ENCODE data around the gene VGLL4.
"Not testable (repeated sequence)": the region's sequence is repeated elsewhere in the genome, so short reads cannot be mapped to it uniquely, and the experiment has no call there.

VGLL4 gene

DNA sequence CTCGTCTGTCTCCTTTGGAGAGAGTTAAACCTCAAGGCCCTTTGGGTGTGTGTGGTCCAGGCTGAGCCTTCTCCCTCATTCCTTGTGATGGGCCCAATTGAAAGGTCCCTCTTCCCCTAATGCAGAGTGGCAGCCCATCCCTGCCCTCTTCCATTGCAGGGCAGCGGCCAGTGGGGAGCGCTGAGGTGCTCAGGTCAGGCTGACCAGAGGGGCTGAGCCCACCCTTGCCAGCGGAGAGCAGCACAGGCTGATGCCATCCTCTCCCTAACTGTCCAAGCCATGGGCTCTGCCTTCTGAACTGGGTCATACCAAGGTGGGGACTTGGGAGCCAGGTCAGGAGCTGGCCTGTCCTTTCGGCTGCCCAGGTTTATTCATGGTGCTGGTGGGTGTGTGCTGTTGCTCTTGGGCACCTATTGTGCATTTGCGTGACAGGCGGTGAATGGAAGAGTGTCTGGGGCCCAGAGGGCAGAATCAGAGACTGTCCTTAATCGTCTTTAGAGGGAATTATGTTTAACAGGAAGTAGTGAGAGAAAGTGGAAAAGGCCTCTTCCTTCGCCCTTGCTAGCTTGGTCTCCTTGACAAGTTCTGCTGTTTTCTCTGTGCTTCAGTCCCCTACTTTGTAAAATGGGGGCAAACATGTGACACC lies 96.9 kb downstream of the VGLL4 start:
- no peak for DNase-seq

DNA sequence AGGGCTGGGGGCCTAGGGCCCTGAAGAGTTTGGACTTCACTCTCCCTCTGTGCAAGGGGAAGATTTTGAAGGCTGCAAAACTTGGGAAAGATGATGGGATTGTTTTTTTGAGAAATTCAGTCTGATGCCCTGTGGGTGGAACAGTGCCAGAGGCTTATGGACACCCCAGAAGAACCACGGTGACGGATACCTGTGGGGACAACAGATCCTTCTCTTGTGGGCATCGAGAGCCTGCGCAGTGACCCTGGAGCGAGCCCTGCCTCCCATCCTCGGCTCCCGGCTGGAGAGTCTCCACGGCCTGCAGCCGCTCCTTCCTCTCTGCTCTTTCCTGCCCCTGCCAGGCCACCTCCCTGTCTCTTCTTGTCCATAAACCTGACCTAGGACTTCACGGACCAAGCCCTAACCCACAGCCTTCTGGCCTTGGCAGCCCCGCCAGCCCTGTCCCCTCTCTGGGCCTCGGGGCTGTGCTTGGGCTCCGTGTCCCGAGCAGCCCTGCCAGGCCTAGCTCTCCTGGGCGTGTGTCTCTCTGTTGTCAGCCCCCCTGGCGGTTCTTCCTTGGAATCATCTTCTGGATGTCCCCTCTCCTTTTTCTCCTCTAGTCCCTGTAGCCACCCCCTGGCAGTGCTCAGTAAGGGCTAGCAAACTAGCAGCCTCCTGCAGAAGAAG lies 98.4 kb downstream of the VGLL4 start:
- no peak for DNase-seq

DNA sequence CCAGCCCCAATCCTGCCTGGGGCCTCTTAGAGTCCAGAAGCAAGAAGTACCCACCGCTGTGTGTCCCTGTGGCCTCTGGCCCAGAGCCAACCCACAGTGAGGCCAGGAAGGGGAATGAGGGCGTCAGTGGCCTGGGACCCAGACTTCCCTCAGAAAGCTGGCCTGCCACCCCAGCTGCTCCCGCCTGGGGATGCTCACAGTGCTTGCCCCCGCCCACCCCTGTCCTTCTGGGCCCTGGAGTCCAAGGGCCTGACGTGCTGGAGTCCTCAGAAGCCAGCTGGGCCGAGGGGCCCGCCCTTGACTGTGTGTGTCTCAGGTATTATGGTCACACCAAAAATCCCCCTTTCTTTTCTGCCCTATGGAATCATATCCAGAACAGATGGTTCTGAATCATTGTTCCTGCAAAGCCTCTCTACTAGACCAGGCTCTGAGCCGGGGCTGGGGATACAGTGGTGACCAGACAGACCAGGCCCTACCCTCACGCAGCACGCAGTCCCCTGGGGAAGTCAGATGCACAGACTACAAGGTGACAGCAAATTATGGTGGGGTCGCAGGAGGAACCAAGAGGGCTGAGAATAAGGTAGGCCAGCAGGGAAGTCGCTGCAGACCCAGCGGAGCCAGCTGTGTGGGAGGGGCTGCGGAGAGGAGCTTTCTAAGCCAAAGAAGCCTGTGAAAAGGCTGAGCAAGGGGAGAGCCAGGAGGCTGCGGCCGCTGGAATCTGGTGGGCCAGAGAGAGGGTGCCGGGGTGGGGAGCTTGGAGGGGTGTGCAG lies 99.1 kb downstream of the VGLL4 start:
- DNase-seq: no peak

DNA sequence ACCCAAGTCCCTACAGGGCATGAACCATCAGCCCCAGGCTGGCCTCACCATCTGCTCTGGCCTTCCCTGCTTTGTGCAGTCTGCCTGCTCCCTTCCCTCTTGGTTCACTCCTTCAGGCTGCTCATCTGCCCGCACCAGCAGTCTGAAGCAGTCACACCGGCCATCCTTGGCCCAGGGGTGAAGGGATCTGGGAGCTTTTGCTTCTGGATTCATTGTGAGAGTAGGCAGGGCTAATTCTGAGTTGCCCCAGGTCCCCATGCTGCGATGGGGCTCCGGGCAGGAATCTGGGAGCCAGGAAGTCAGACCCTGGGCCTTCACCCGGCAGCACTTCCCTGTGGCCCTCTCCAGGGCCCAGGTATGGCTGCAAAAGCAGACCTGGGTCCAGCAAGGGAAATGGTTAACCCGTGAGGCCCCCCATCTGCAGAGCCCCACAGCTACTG lies 99.7 kb downstream of the VGLL4 start:
- no peak for DNase-seq

DNA sequence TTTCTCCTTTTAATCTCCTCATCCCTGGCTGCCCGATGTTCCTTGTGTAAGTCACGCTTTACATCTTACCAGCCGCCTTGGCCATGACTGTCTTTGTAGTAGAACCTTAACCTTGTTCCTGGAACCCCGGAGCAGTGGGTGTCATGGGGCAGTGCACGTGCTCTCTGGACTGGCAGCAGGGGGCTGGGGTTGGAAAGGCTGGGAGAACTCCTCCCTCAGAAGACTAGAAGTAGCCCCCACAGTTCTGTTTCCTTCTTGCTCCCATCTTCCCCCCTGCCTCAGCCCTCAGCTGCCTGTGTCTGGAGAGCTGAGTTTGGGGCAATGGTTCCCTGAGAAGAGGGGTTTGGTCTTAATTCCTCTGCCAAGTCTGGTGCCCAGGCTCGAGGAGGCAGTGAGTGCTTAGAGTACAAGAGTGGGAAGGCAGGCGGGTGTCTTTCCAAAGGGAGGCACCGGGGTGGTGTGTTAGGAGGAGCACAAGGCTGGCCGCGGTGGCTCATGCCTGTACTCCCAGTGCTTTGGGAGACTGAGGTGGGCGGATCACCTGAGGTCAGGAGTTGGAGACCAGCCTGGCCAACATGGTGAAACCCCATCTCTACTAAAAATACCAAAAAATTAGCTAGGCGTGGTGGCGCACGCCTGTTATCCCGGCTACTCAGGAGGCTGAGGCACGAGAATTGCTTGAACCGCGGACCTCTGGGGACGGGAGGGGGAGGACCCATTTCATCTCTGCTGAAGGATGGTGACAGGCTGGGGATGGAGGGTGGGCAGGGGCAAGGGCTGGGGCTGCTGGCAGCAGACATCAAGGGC lies 100.4 kb downstream of the VGLL4 start:
- DNase-seq: no peak

DNA sequence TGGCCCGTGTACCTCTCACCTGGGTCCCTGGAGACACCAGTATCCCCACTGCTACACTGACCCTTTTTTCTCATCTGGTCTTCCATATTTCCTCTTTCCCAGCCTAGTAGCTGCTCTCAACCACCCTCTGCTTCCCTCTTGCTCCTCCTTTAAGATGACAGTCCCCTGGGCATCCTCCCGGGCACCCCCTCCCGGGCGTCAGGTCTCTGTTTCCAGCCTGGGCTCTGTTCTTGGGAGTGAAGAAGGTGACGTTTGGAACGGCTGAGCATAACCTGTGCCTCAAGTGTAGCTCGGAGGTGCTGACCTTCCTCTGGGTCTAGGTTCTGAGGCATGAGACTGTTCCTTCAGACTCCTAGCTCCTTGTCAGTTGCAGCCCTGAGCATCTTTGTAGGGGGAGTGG lies 101.2 kb downstream of the VGLL4 start:
- no peak for DNase-seq

DNA sequence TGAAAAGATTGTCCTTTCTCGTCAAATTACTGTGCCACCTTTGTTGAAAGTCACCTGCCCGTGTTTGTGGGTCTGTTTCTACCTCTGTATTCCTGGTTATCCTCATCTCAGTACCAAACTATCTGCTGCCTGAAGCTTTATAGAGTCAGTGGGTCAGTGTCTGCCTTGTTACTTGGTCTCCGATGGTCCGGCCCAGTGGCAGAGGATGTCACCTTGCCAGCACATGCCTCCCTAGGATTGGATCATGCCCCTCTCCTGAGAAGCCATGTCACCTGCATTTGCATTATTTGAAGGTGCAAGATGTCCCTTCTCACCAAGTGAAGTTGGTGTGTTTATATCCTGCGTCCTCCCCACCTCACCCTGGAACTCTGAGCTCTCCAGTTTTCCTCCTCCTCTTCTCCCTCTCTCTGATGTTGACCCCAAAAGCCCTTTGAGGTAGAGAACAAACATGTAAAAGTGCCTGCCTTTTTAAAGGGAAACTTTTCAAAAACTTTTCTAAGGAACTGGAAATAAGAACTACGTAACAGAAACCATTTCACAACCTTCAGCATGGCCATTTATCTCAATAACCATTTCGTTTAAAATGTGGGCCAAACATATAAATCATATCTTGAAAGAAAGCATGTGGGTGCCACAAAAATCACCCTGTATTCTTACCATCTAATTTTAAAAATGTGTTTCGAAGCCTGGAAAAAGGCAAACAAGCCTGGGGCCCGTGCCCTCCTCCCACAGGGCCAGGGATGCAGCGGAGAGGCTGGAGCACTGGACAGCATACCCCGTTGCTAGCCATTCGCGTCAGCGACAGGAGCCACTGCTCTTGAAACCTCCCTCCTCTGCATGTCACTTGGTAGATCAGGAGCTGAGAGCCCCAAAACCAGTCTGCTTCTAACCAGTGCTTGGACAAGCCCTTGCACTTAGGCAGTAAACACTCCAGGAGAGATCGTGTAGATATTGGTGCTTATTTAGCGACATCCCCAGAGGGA lies 102.1 kb downstream of the VGLL4 start:
- DNase-seq: no peak

DNA sequence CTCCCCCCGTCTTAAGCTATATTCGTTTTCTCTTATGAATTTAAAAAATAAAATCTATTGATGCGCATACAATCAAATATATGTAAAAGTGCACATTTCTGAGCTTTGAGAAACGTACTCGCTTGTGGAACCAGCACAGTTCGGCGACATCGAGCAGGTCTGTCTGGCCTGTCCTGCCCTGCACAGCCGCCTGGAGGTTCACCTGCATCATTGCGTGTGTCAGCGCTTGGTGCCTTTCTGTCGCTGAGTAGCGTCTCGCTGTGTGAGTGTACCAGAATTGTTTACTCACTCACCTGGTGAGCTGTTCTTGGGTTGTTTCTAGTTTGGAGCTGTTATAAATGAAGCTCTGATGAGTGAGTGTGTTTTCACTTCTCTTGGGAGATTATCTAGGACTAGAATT lies 104.0 kb downstream of the VGLL4 start:
- no peak for DNase-seq

DNA sequence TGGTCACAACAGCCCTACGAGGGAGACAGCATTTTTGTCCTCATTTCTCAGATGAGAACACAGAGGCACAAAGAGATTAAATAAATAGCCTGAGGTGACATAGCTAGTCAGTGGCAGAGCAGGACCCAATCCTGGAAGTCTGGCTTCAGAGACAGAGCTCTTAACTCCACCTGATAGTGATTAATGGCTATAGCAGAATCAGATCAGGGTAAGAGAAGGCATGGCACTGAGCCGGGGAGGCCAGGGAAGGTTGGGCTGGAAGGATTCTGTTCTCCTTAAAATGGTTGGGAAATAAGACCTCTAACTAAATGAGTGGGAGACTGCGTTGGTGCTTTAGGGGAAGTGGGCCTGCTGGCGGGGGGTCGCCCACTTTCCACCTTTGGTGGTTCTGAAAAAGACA lies 104.5 kb downstream of the VGLL4 start:
- DNase-seq: no peak

DNA sequence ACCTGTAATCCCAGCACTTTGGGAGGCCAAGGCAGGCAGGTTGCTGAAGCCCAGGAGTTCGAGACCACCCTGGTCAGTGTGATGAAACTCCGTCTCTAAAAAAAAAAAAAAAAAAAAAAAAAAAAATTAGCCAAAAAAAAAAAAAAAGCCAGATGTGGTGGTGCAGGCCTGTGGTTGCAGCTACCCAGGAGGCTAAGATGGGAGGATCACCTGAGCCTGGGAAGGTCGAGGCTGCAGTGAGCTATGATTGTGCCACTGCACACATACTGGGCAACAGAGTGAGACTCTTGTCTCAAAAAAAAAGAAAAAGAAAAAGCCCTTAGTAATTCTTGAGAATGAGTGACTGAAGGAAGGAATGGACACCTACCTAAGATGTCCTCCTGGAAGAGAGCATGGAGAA lies 105.1 kb downstream of the VGLL4 start:
- no peak for DNase-seq

DNA sequence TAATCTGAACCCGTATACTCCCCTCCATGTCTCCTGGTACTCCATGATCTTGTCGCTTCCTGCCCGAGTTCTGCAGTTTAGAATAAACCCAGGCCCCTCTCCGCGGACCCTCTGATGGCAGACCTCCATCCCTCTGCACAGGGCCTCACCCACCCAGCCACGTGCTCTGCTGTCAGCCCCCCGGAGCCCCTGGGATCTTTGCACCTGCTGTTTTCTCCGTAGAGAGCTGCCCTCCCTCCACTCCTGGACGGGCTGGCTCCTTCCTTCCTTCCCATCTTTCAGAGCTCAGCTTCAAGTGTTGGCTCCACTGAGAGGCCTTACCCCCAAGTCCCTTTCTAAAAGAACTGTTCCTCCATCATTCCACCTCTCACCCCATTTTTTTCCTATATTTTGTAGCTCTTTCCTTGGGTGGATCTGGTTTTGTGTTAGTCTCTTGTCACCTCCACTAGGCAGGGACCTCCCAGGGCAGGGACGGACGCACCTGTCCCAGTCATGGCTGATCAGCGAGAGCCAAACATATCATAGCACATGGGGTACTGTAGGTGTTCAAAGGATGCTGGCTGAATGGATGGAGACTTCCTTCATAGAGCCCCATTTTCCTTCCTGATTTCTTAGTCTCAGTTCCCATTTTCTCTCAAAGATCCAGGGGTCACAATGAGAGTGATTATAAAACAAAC lies 106.6 kb downstream of the VGLL4 start:
- no peak for DNase-seq

DNA sequence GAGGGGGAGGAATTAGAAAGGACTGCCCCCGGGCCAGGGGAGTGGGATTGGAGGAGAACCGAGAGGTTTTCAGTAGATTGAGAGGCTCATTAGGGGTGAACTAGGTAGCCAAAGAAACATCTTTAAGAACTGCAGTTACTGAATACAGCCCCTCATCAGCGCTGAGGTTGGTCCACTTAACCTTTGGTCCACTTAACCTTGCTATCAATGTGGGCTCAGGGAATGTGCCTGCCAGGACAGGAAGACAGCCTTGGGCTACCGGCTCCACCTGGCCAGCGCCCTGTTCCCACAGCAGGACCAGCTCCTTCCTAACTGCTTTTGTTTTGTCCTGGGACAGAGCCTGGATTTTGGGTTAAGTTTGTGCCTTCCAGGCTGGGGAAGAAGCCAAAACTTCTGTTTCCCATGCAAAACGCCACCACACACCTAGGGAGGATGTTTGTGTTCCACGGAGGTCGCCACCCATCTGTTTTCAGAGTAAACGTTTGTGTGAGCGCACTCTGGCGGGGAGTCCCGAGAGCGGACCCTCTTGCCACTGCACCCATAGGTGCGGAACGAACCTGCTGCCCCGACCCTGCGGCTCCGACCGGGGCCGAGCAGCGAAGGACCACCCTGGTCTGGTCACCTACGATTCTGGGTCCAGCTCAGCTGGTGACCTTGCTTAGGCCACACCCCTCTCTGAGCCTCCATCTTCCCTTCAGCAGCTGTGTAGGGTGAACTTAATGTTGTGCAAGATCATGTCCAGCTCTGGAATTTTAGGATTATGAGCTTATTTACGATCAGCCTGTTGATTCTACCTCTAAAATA lies 107.4 kb downstream of the VGLL4 start:
- no peak for DNase-seq

DNA sequence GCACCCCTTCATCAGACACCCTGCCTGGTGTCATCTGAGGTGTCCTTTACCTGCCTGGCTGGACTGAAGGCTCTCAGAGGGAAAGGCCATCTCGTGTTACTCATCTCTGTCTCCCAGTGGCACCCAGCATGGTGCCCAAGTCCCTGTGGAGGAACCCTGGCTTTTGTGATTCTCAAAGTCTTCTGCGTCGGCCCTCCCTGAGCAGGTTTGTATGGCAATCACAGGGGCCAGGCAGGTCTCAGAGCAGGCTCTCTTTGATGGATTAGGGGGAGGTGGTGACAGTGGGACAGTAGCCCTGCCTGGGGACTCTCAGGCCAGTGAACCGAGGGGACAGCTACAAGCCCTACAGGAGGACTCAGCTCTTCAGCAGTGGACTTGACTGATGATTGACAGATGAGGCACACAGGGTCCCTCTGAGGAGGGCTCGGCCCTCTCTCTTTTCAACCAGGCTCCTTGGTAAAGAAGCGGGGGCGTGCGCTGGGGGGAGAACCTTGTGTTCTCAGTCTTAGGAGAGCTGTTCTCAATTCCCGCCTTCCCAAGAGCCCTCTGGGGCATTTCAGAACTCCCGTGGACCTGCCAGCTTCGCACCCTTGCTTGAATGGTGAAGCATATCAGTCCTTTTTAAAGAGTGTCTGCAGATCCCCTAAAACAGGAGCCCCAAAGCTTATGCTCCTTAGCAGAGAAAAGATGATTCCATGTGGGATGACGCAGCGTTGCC lies 108.3 kb downstream of the VGLL4 start:
- DNase-seq: no peak

DNA sequence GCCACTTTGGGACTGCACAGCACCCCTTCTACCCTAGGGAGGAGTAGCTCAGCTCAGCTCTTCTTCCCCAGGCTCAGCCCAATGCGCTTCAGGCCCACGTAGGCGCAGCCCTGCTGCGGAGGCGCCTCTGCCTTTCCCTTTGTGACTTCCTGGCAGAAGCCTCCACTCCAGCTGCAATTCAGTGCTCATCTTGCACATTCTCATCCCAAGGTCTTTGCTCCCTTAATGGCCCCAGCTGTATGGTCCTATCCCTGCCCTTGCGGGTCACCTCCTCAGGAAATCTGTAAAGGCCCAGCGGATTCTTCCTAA lies 109.0 kb downstream of the VGLL4 start:
- no peak for DNase-seq

DNA sequence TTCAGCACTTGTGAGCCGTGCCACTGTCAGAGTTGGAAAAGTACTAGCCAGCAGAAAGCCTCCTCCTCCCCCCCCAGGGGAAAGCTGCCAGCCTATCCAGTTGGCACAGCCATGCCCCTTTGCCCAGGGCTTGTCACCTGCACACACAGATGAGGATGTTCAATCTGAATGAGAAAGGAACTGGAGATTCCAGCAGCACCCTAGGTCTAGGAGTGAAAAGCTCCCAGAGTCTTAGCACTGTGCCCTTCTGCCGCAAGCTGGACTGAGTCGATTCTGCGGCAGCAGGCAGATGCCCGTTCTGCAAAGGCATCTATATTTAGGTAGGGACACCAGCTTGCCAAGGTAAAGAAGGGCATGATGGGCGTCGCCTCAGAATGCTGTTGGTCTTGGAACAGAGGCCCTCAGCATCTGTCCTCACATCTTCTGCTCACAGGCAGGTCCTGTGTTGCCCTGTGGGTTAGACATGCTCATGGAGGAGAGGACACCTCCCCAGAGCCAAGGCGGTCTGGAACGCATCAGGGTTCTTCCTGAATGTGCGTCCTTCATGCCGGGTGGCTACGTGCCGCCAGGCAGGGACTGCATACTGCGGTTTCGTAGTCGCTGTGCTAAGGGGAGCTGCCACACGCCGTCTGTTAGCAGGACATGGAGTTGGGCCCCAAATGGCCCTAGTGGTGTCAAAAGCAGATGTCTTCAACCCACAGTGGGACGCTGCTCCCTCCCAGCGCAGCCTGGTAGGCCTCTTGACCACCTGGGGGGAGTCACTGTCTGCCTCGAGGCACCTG lies 109.5 kb downstream of the VGLL4 start:
- no peak for DNase-seq

DNA sequence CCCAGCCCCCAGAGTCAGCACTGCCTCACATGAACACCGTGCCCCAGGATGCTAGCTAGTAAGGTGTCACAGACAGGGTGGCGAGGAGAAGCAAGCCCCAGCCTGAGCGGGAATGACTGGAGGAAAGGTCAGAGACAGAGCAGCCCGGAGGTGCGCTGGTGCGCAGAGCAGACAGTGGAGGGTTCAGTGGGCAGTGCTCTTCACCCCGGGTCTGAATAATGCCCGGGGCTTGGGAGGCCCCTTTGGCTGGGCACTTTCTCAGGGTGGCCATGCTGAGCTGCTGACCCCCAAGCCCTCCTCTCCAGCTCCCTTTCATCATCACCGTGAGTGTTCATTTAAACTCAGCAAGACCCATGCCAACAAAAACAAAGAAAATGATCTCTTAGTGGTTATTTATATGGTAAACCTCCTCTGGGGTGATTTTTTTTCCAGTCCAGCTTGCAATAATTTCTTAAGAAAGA lies 110.8 kb downstream of the VGLL4 start:
- DNase-seq: no peak

DNA sequence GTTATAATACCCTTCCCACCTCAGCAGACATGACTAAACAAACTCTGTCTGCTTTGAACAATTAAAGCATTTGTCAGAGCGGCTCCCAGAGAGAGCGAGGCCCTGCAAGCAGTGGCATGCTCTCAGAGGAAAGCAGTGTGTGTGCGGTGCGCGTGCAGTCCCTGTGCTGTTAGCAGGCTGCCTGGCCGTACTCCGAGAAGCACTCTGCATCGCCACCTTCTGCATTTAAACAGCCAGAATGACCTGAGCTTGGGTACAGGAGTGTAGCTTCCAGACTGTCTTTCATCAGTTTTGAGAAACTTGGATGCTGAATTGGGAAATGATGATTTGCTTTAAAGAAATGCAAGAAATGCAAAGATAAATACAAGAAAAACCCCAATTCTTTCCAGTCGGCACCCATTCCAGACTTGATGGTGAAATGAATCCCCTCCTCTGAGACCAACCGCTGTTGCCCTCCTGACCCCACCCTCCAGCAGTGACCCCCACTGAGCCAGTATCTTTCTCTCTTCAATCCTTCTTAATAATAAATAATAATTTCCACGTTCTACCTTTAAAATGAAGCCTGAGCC lies 113.5 kb downstream of the VGLL4 start:
- no peak for DNase-seq

DNA sequence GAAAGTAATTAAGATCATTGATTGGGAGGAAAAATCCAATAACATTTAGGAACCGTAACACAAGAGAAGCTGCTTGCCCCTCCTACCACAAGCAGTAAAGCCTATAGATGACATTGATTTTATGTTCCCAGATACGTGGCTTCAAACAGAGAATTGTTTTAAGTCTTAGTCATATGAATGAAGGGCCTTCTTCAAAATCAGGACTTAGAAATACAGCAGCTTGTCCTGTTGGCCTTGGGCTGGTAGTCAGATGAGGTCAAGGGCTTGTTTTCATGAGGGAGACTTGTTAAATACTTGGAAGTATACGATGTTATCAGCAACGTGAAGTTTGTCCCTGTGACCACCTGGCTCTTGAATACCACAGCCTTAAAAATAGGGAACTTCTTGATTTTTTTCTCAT lies 114.4 kb downstream of the VGLL4 start:
- no peak for DNase-seq

DNA sequence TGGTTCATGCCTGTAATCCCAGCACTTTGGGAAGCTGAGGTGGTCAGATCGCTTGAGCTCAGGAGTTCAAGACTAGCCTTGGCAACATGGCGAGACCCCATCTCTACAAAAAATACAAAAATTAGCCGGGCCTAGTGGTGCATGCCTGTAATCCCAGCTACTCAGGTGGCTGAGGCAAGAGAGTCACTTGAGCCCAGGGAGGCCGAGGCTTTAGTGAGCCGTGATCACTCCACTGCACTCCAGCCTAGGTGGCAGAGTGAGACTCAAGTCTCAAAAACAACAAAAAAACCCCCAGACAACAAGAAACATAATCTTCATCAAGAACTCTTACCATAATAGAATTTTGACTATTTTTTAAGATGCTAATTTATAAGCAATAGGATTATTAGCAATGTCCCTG lies 117.6 kb downstream of the VGLL4 start:
- DNase-seq: not testable (repeated sequence)
